Thymus (tissue), 11 donors: Measurements from ENCODE around the gene RAF1. TPM values are rescaled to one million over a fixed set of nuclear protein-coding genes. Genes with fewer than 3 reads are reported as not detected.
"Not testable (repeated sequence)": the region's sequence is repeated elsewhere in the genome, so short reads cannot be mapped to it uniquely, and the experiment has no call there.

Experiments
- DNase-seq, 9 donors: peaks; one replicate each; pipeline ENCODE4 v3.0.0-alpha.2; 2013; ENCODE audit warnings: low spot score in 9 of 9, low read depth in 6 of 9, missing footprints in 1 of 9
- H3K27ac ChIP-seq, 2 donors: one replicate each; pipeline ENCODE4 v1.5.1; 2013; ENCODE audit warnings: control low read depth in 1 of 2, low read depth in 1 of 2, low read length in 1 of 2, mild to moderate bottlenecking in 1 of 2, moderate library complexity in 1 of 2
- H3K27me3 ChIP-seq, 2 donors: one replicate each; pipeline ENCODE4 v1.5.1; 2013; ENCODE audit warnings: low read length in 1 of 2; ENCODE audit not compliant: control insufficient read depth in 2 of 2, insufficient read depth in 1 of 2
- H3K36me3 ChIP-seq, 2 donors: one replicate each; pipeline ENCODE4 v1.5.1; 2013; ENCODE audit warnings: low read length in 1 of 2, mild to moderate bottlenecking in 1 of 2, moderate library complexity in 1 of 2; ENCODE audit not compliant: control insufficient read depth in 2 of 2, insufficient read depth in 2 of 2
- H3K4me1 ChIP-seq, 2 donors: one replicate each; pipeline ENCODE4 v1.5.1; 2013; ENCODE audit warnings: low read length in 2 of 2; ENCODE audit not compliant: control insufficient read depth in 2 of 2, insufficient read depth in 2 of 2
- H3K4me3 ChIP-seq, 2 donors: one replicate each; pipeline ENCODE4 v1.5.1; 2013; ENCODE audit warnings: low read length in 2 of 2, control low read depth in 1 of 2, mild to moderate bottlenecking in 1 of 2
- H3K9me3 ChIP-seq, 2 donors: one replicate each; pipeline ENCODE4 v1.5.1; 2013; ENCODE audit warnings: low read length in 1 of 2, mild to moderate bottlenecking in 1 of 2; ENCODE audit not compliant: control insufficient read depth in 2 of 2, insufficient read depth in 1 of 2
- WGBS: extraction: QIAGEN DNeasy Blood & Tissue Kit; methylation state at CpG from one replicate; pipeline ENCODE4 v1.1.7; 2013; 5-methylcytosine and 5-hydroxymethylcytosine counted together
- polyA plus RNA-seq: library from polyadenylated mRNA; stranded (reverse); fragments of 200-250 nt; gene quantifications from one replicate; pipeline ENCODE4 v1.2.3, GENCODE V29; 2013
- total RNA-seq: library from RNA; stranded (reverse); fragments of 120-200 nt; gene quantifications from one replicate; pipeline ENCODE4 v1.2.4, GENCODE V29; 2013
- donor health status: healthy.

RAF1 gene
- total and polyA plus RNA-seq, 2 donors = 59.9 to 68.1 TPM

GRCh38 chr3:12656850-12657249 lies 7.1 kb downstream of the RAF1 start:
- H3K27me3 ChIP-seq = no peaks in the 10 kb centered on the region
- H3K4me3 ChIP-seq = no peak overlapping the region
- no peaks in the 10 kb centered on the region for H3K9me3 ChIP-seq
- no peak overlapping the region for H3K27ac ChIP-seq
- peaks cover 0 to 3% of the 10 kb centered on the region in 2 donors for H3K36me3 ChIP-seq
- DNase-seq = no peak
- H3K4me1 ChIP-seq = peaks cover 10 to 12% of the 10 kb centered on the region in 2 donors
- 96% methylated on average over 6 of the region's 6 CpGs for WGBS

DNA sequence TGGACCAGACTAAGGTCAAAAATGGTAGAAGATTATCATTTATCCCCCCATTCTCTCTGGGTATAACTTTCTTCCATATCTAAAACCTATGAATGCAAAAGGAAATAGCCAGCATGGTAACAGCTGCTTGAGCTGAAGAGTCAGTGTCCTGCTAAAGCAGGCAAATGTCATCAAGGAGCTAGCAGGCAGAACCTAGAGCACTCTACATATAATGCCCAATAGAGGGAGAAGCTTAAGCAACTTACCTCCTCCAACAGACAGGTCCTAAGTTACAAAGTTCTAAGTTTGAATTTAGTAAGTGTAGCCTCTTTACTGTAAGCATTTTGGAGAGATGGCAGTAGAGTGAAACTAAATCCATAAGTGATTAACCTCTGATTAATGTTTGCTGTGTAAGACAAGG lies 7.7 kb downstream of the RAF1 start:
- Histone ChIP-seq H3K27me3 (no peaks in the 10 kb centered on the region), H3K9me3 (no peaks in the 10 kb centered on the region), H3K4me1 (peaks cover 4 to 8% of the 10 kb centered on the region in 2 donors), H3K36me3 (peaks cover 0 to 3% of the 10 kb centered on the region in 2 donors), H3K4me3 (no peak overlapping the region), H3K27ac (no peak overlapping the region)
- DNase-seq = no peak

DNA sequence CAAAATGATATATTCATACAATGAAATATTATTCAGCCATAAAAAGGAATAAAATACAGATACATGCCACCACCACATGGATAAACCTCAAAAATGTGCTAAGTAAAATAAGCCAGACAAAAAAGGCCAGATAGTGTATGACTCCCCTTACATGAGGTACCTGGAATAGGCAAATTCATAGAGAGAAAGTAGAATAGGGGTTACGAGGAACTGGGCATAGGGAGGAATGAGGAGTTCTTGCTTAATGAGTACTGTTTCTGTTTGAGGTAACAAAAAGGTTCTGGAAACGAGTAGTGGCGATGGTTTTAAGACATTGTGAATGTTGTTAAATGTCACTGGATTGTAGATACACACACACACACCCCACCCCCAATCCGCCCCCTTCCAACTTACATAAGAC lies 8.2 kb downstream of the RAF1 start:
- 83% methylated on average over 4 of the region's 4 CpGs for WGBS
- Histone ChIP-seq H3K27ac (no peak overlapping the region), H3K4me3 (no peak overlapping the region), H3K36me3 (peaks cover 0 to 3% of the 10 kb centered on the region in 2 donors), H3K27me3 (no peaks in the 10 kb centered on the region), H3K4me1 (peaks cover 4 to 8% of the 10 kb centered on the region in 2 donors), H3K9me3 (no peaks in the 10 kb centered on the region)
- DNase-seq = no peak

DNA sequence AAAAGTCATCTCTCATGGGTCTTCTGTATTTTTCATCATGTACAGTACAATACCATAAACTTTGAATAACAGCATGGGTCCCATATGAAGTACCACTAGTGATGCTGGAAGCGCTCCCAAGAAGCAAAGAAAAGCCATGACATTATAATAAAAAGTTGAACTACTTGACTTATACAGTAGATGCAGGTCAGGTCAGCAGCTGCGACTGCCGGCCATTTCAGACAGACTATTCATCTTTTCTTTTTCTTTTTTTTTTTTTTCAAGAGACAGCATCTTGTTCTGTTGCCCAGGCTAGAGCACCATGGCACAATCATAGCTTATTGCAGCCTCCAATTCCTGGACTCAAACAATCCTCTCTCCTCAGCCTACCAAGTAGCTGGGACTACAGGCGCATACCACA lies 10.2 kb downstream of the RAF1 start:
- no peak for DNase-seq
- peaks cover 3% of the 10 kb centered on the region in 2 donors for H3K4me1 ChIP-seq
- over 99% methylated on average over 4 of the region's 4 CpGs for WGBS
- no peak overlapping the region for H3K4me3 ChIP-seq
- H3K36me3 ChIP-seq = peaks cover 0 to 3% of the 10 kb centered on the region in 2 donors
- H3K27me3 ChIP-seq = no peaks in the 10 kb centered on the region
- H3K9me3 ChIP-seq = no peaks in the 10 kb centered on the region
- H3K27ac ChIP-seq = no peak overlapping the region

DNA sequence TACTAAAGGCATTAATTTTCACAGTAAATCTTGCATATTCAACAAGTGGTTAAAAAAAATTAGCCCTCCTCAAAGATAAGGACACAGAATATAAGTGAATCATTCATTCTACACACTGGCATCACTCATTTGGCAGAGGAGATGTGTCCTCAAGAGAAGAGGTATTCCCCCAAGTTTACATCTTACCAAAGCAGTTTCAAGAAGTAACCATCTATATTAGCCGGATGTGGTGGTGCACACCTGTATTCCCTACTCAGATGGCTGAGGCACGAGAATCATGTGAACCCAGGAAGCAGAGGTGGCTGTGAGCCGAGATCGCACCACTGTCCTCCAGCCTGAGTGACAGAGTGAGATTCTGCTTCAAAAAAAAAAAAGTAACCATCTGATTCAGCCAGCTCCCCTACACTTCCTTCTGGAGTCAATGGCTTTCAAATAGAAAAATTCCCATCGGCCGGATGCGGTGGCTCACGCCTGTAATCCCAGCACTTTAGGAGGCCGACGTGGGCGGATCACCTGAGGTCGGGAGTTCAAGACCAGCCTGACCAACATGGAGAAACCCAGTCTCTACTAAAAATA lies 15.4 kb downstream of the RAF1 start:
- WGBS = 94% methylated on average over 12 of the region's 12 CpGs
- no peak for DNase-seq
- no peaks in the 10 kb centered on the region for H3K36me3 ChIP-seq
- H3K4me1 ChIP-seq = peaks cover 0 to 5% of the 10 kb centered on the region in 2 donors
- H3K27me3 ChIP-seq = no peaks in the 10 kb centered on the region
- H3K27ac ChIP-seq = no peak overlapping the region
- no peaks in the 10 kb centered on the region for H3K9me3 ChIP-seq
- no peak overlapping the region for H3K4me3 ChIP-seq

GRCh38 chr3:12644331-12644937 lies 19.5 kb downstream of the RAF1 start:
- Histone ChIP-seq H3K4me1 (peaks cover 0 to 5% of the 10 kb centered on the region in 2 donors), H3K27me3 (no peaks in the 10 kb centered on the region), H3K36me3 (peaks cover 2 to 3% of the 10 kb centered on the region in 2 donors), H3K4me3 (no peak overlapping the region), H3K27ac (no peak overlapping the region), H3K9me3 (peaks cover 2 to 7% of the 10 kb centered on the region in 2 donors)
- no peak for DNase-seq
- 93% methylated on average over 6 of the region's 6 CpGs for WGBS

DNA sequence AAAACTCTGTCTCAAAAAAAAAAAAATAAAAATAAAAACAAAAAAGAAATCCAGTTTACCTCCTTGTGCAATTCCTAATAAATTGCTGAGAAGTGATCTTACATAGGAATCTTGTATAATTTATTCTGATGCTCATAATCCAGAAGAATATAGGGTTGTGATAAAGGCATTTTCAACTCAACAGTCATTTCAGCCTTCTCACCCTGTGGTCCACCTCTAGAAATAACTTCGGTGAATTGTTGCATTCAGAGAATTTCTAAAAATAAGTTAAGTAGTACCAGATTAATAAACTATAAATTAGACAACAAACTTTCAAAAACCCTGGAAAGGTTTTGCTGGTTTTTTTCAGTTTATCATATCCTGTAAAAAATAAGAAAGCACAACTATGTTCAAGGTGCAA lies 20.2 kb downstream of the RAF1 start:
- Histone ChIP-seq H3K4me1 (peaks cover 0 to 3% of the 10 kb centered on the region in 2 donors), H3K36me3 (peaks cover 2 to 3% of the 10 kb centered on the region in 2 donors), H3K9me3 (peaks cover 2 to 7% of the 10 kb centered on the region in 2 donors), H3K27me3 (no peaks in the 10 kb centered on the region), H3K4me3 (no peak overlapping the region), H3K27ac (no peak overlapping the region)
- no peak for DNase-seq
- 1% methylated on average over 1 of the region's 1 CpG for WGBS

- no peaks in the 10 kb centered on the region for H3K4me1 ChIP-seq
- H3K9me3 ChIP-seq = peaks cover 2 to 7% of the 10 kb centered on the region in 2 donors
- H3K27ac ChIP-seq = no peak overlapping the region
Observed at GRCh38 chr3:12643010-12643380, 20.9 kb downstream of the RAF1 start.

GRCh38 chr3:12640853-12641252 lies 23.1 kb downstream of the RAF1 start:
- 98% methylated on average over 5 of the region's 5 CpGs for WGBS
- not testable (repeated sequence) for H3K4me3 ChIP-seq, H3K27ac ChIP-seq, H3K4me1 ChIP-seq, H3K27me3 ChIP-seq, H3K9me3 ChIP-seq, H3K36me3 ChIP-seq, DNase-seq

More at GRCh38 chr3:12643010-12643380, 20.9 kb downstream of the RAF1 start:
- Histone ChIP-seq H3K4me3 (no peak overlapping the region), H3K36me3 (peaks cover 2 to 3% of the 10 kb centered on the region in 2 donors), H3K27me3 (no peaks in the 10 kb centered on the region)
- no peak for DNase-seq
